Endothelial cell of umbilical vein (primary cell): Measurements from ENCODE around the gene FMN1. TPM values are rescaled to one million over a fixed set of nuclear protein-coding genes. Genes with fewer than 3 reads are reported as not detected.

ENCODE experiments used
- BruUV-seq: library from RNA; stranded (reverse); fragments of 400-500 nt; replicated peaks from 2 replicates; lab custom pipeline; 2021; lab: Mats Ljungman, UMichigan
- CTCF ChIA-PET: fragments of 300-600, 350-600 bp; sonication (Branson Sonifier 250); formaldehyde crosslinking; loops from one replicate; lab custom pipeline; 2021; ENCODE audit warnings: antibody characterized with exemption, inconsistent platforms; lab: Charles Lee
- POLR2A ChIA-PET: fragments of 300-600, 350-600 bp; sonication (Branson Sonifier 250); formaldehyde crosslinking; loops from one replicate; lab custom pipeline; 2021; ENCODE audit warnings: antibody characterized with exemption, inconsistent platforms; lab: Charles Lee
- DNase-seq: peaks from one replicate; pipeline ENCODE4 v3.0.0-alpha.2; 2011; ENCODE audit warnings: low read depth, low spot score
- FAIRE-seq: peaks from 2 replicates; lab custom pipeline; 2011; peaks lifted over from hg19 to GRCh38; lab: Jason Lieb, UNC
- H2AFZ ChIP-seq: 2 replicates; pipeline ENCODE4 v1.6.0; 2012; ENCODE audit warnings: low read depth, low read length, control low read depth, inconsistent platforms
- H3K27ac ChIP-seq: 2 replicates; pipeline ENCODE4 v1.5.1; 2011; ENCODE audit warnings: low read depth, mild to moderate bottlenecking, control low read depth, low read length, moderate library complexity; ENCODE audit not compliant: insufficient read depth
- H3K27me3 ChIP-seq, 2 experiments: 2 replicates each; pipeline versions ENCODE4 v1.6.0 to v1.6.1; 2011; ENCODE audit warnings: low read length in 2 of 2, mixed read lengths in 1 of 2; ENCODE audit not compliant: control insufficient read depth in 2 of 2, insufficient read depth in 2 of 2
- H3K36me3 ChIP-seq, 2 experiments: 2 replicates in 1 of 2; 3 replicates in 1 of 2; pipeline ENCODE4 v1.5.1; 2011; ENCODE audit warnings: low read length in 2 of 2, mild to moderate bottlenecking in 1 of 2, moderate library complexity in 1 of 2; ENCODE audit not compliant: control insufficient read depth in 2 of 2, insufficient read depth in 2 of 2; ENCODE audit errors: extremely low read depth in 1 of 2
- H3K4me1 ChIP-seq: 3 replicates; pipeline ENCODE4 v1.5.1; 2011; ENCODE audit warnings: mild to moderate bottlenecking, low read length; ENCODE audit not compliant: control insufficient read depth, insufficient read depth; ENCODE audit errors: extremely low read depth
- H3K4me2 ChIP-seq: 2 replicates; pipeline ENCODE4 v1.6.1; 2011; ENCODE audit warnings: low read length, control low read depth, mixed read lengths; ENCODE audit not compliant: insufficient read depth
- H3K4me3 ChIP-seq, 3 experiments: fragments of 200-600 bp in 1 of 3; sonication (generic), shearing (Covaris generic) in 1 of 3; replicated peaks in 1 of 3; 2 replicates each; pipeline ENCODE4 v1.5.1; 2011 to 2016; ENCODE audit warnings: control low read depth in 3 of 3, low read length in 3 of 3, mild to moderate bottlenecking in 2 of 3, inconsistent platforms in 1 of 3, low read depth in 1 of 3, moderate library complexity in 1 of 3; ENCODE audit not compliant: insufficient read depth in 1 of 3
- H3K79me2 ChIP-seq: 2 replicates; pipeline ENCODE4 v1.6.0; 2012; ENCODE audit warnings: low read length, inconsistent platforms; ENCODE audit not compliant: control insufficient read depth, insufficient read depth
- H3K9ac ChIP-seq: replicated peaks from 2 replicates; pipeline ENCODE3; 2011; ENCODE audit warnings: low read length, control low read depth; ENCODE audit not compliant: insufficient read depth; ENCODE audit errors: extremely low read depth
- H3K9me1 ChIP-seq: replicated peaks from 3 replicates; pipeline ENCODE4 v1.6.0; 2011; ENCODE audit warnings: mild to moderate bottlenecking, low read length; ENCODE audit not compliant: control insufficient read depth, insufficient read depth; ENCODE audit errors: extremely low read depth
- H3K9me3 ChIP-seq: replicated peaks from 2 replicates; pipeline ENCODE4 v1.5.1; 2012; ENCODE audit warnings: low read length, inconsistent platforms; ENCODE audit not compliant: control insufficient read depth, insufficient read depth
- H4K20me1 ChIP-seq: replicated peaks from 2 replicates; pipeline ENCODE3; 2011; ENCODE audit warnings: mild to moderate bottlenecking, low read length; ENCODE audit not compliant: control insufficient read depth, insufficient read depth; ENCODE audit errors: extremely low read depth
- EZH2 ChIP-seq: IDR thresholded peaks from 2 replicates; pipeline ENCODE4 v1.6.1; 2012; ENCODE audit warnings: borderline replicate concordance, low read depth, mild to moderate bottlenecking, moderate library complexity, low read length, inconsistent platforms; ENCODE audit not compliant: severe bottlenecking
- FOS ChIP-seq: IDR thresholded peaks from 2 replicates; pipeline ENCODE4 v1.6.1; 2011; ENCODE audit warnings: mild to moderate bottlenecking, low read length, moderate library complexity, borderline replicate concordance; ENCODE audit not compliant: insufficient read depth
- GATA2 ChIP-seq: IDR thresholded peaks from 2 replicates; pipeline ENCODE4 v1.7.0; 2011; ENCODE audit warnings: low read depth, mild to moderate bottlenecking, moderate library complexity, mixed read lengths, low read length; ENCODE audit not compliant: insufficient read length, insufficient read depth
- JUN ChIP-seq: IDR thresholded peaks from 2 replicates; pipeline ENCODE4 v1.6.1; 2011; ENCODE audit warnings: borderline replicate concordance, low read depth; ENCODE audit not compliant: insufficient read length, insufficient read depth
- MYC ChIP-seq: IDR thresholded peaks from one replicate; pipeline ENCODE4 v1.6.1; 2011; ENCODE audit warnings: mild to moderate bottlenecking, low read depth, low read length
- POLR2A ChIP-seq: IDR thresholded peaks from 2 replicates; pipeline ENCODE4 v1.6.1; 2012; ENCODE audit warnings: low read depth, mild to moderate bottlenecking, control low read depth, low read length
- POLR2AphosphoS5 ChIP-seq: IDR thresholded peaks from 2 replicates; pipeline ENCODE4 v1.6.1; 2012; ENCODE audit warnings: low read depth, mild to moderate bottlenecking, control low read depth, low read length, moderate library complexity; ENCODE audit not compliant: insufficient read depth
- dilution Hi-C: fragments of 300-500 bp; cut with MboI; formaldehyde crosslinking; loops from one replicate; pipeline ENCODE4 v1.15.0; 2019; ENCODE audit warnings: low sequenced_read_pairs; ENCODE audit not compliant: extremely low pct_ligation_motif_present
- intact Hi-C: fragments of 100-400 bp; cut with micrococcal nuclease; formaldehyde crosslinking; loops from one replicate; pipeline ENCODE4 v1.10.0; 2022
- polyA plus RNA-seq, 4 experiments: library from polyadenylated mRNA; depleted of rRNA in 3 of 4; stranded (reverse) in 3 of 4; unstranded in 1 of 4; fragments of >200 nt; gene quantifications; 2 replicates each; pipeline versions ENCODE4 v1.2.1 to v1.2.3, GENCODE V29; 2011 to 2012; ENCODE audit warnings: missing spikeins in 1 of 4
- total RNA-seq: library from RNA; stranded (reverse); gene quantifications from 2 replicates; pipeline ENCODE4 v1.2.3, GENCODE V29; 2021
- TF ChIP-seq, protein P1 (sequence below), 2 donors: IDR thresholded peaks; 1 replicate in 1 of 2; 2 replicates in 1 of 2; pipeline ENCODE4 v1.5.1; 2011; ENCODE audit warnings: low read length in 2 of 2, mild to moderate bottlenecking in 2 of 2, moderate library complexity in 2 of 2, control low read depth in 1 of 2, inconsistent platforms in 1 of 2, low read depth in 1 of 2; ENCODE audit not compliant: insufficient read depth in 1 of 2; ENCODE audit errors: extremely low read depth in 1 of 2
- TF ChIP-seq, protein P2 (sequence below): IDR thresholded peaks from 2 replicates; pipeline ENCODE4 v1.6.1; 2011; ENCODE audit not compliant: insufficient read depth, insufficient read length

Gene FMN1
- total and polyA plus RNA-seq, 2 donors (not counting 3 experiments of a cell fraction or from before 2014, with no cell fraction given) = 0.01 to 0.29 TPM

DNA sequence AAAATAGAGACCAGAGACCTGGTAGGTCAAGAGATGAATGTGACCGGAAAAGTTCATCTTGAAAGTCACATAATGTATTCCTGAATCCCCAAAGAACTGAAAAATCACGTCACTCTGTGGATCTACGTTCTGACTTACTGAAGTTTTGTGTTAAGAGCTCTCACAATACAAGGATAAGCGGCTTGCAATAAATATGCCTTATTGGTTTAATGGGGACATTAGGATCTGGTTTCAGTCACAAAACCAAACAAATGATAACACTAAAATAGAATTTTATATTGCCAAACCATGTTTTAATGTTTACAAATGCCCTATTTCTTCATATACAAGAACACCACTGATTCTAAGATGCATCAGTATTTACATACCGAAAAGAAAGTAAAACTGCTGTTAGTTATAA lies 164.2 kb downstream of the FMN1 start:
- Histone ChIP-seq H3K4me3 (no peak overlapping the region), H3K4me1 (no peaks in the 10 kb centered on the region), H3K9me1 (no peaks in the 10 kb centered on the region), H3K9me3 (no peaks in the 10 kb centered on the region), H3K79me2 (no peaks in the 10 kb centered on the region), H3K4me2 (no peak overlapping the region), H3K27ac (no peak overlapping the region), H4K20me1 (no peaks in the 10 kb centered on the region), H2AFZ (no peak overlapping the region), H3K9ac (no peak overlapping the region), H3K36me3 (no peaks in the 10 kb centered on the region), H3K27me3 (no peaks in the 10 kb centered on the region)
- intact Hi-C loops (no loop called here), dilution Hi-C loops (no loop called here)
- ChIA-PET POLR2A (no interaction called here), CTCF (interaction anchor here (1.0 to 1.2 kb wide), 2 partner anchors 8 to 101 kb away, joined by 3 to 6 read pairs; no protein-coding TSS in a partner anchor)
- no peak for DNase-seq
- FAIRE-seq = no peak
- BruUV-seq = no TSS peak
- TF ChIP-seq, protein P1, sequence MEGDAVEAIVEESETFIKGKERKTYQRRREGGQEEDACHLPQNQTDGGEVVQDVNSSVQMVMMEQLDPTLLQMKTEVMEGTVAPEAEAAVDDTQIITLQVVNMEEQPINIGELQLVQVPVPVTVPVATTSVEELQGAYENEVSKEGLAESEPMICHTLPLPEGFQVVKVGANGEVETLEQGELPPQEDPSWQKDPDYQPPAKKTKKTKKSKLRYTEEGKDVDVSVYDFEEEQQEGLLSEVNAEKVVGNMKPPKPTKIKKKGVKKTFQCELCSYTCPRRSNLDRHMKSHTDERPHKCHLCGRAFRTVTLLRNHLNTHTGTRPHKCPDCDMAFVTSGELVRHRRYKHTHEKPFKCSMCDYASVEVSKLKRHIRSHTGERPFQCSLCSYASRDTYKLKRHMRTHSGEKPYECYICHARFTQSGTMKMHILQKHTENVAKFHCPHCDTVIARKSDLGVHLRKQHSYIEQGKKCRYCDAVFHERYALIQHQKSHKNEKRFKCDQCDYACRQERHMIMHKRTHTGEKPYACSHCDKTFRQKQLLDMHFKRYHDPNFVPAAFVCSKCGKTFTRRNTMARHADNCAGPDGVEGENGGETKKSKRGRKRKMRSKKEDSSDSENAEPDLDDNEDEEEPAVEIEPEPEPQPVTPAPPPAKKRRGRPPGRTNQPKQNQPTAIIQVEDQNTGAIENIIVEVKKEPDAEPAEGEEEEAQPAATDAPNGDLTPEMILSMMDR (IDR thresholded peaks at IDR 0.05; ENCODE audit: extremely low read depth in 1 of 2, insufficient read depth in 1 of 2, low read depth in 1 of 2, low read length in 2 of 2) = no peak
- TF ChIP-seq GATA2 = no peak
- no peak for TF ChIP-seq JUN
- TF ChIP-seq FOS = no peak
- no peak for TF ChIP-seq POLR2A

DNA sequence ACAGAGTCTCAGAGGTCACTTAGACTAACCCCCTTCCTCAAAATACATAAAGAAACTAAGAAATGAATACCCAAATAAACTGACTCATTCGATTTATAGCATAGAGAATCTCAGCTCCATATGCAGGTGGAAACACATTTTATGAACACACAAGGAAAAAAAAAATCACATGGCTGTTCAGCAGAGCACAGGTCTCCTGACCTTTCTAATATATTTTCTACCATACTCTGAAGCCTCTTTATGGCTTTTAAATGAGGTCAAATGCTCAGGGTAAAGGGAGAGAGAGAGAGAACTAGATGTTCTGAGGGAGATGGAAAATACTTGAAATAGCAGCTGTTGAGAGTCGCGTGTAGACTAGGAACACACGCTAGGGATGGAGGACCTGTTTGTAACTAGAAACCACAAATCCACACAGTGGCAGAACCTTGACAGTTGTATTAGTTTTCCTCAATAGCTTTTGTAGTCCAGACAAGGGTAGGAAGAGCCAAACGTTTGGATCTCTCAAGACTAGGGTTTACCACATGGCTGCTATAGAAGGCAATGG lies 165.3 kb downstream of the FMN1 start:
- H3K9me3 ChIP-seq = no peaks in the 10 kb centered on the region
- no peaks in the 10 kb centered on the region for H3K9me1 ChIP-seq
- BruUV-seq = no TSS peak
- FAIRE-seq = no peak
- H3K9ac ChIP-seq = no peak overlapping the region
- no peak overlapping the region for H3K4me3 ChIP-seq
- H2AFZ ChIP-seq = no peak overlapping the region
- no peaks in the 10 kb centered on the region for H3K27me3 ChIP-seq
- TF ChIP-seq EZH2 (no peak), POLR2A (no peak), GATA2 (no peak), POLR2AphosphoS5 (no peak), FOS (no peak), JUN (no peak), MYC (no peak)
- TF ChIP-seq, protein P2, sequence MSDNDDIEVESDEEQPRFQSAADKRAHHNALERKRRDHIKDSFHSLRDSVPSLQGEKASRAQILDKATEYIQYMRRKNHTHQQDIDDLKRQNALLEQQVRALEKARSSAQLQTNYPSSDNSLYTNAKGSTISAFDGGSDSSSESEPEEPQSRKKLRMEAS = no peak
- TF ChIP-seq, protein P1 (IDR thresholded peaks at IDR 0.05; ENCODE audit: extremely low read depth in 1 of 2, insufficient read depth in 1 of 2, low read depth in 1 of 2, low read length in 2 of 2) = no peak
- DNase-seq = no peak
- H3K4me2 ChIP-seq = no peak overlapping the region
- H3K36me3 ChIP-seq = no peaks in the 10 kb centered on the region
- no peaks in the 10 kb centered on the region for H3K4me1 ChIP-seq
- intact Hi-C loops (no loop called here), dilution Hi-C loops (no loop called here)
- H4K20me1 ChIP-seq = no peaks in the 10 kb centered on the region
- no peaks in the 10 kb centered on the region for H3K79me2 ChIP-seq
- POLR2A ChIA-PET = no interaction called here
- no peak overlapping the region for H3K27ac ChIP-seq
- CTCF ChIA-PET = interaction anchor here (1.3 to 1.9 kb wide), 2 partner anchors 57 to 105 kb away, joined by 3 to 4 read pairs; no protein-coding TSS in a partner anchor
